ENCODE results near the gene POLD4.

DNA sequence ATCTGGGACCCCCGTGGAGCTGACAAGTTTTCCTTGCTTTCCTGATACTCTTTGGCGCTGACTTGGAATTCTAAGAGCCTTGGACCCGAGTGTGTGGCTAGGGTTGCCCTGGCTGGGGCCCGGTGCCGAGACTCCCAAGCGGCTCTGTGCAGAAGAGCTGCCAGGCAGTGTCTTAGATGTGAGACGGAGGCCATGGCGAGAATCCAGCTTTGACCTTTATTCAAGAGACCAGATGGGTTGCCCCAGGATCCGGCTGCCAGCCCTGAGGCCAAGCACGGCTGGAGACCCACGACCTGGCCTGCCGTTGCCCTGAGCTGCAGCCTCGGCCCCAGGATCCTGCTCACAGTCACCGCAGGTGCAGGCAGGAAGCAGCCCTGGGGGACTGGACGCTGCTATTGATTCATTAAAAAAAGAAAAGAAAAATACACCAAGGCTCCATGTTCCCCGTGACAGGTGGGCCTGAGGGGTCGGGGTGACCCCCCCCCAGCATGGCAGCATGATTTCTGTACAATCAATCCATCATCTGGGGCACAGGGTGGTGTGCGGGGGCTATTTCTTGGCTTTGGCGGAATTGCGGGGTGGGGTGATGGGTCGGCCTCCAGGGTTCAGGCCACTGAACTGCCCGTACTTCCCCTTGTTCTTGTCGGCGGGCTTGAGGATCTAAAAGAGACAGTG is 44.8 kb upstream of the POLD4 start:
- no peak for TF ChIP-seq ZNF384 (IDR thresholded peaks at IDR 0.05)
- no peak for TF ChIP-seq SUZ12 (IDR thresholded peaks at IDR 0.05)
- no peak for TF ChIP-seq SP1 (IDR thresholded peaks at IDR 0.05)
- no peak for TF ChIP-seq ELF4 (IDR thresholded peaks at IDR 0.05)
- no peak for TF ChIP-seq L3MBTL2 (conservative IDR thresholded peaks at IDR 0.05)
- no peak for TF ChIP-seq HDGF (IDR thresholded peaks at IDR 0.05; ENCODE audit: borderline replicate concordance)
- no peak for TF ChIP-seq CTBP1 (IDR thresholded peaks at IDR 0.05; ENCODE audit: borderline replicate concordance)
- TF ChIP-seq ARNT (IDR thresholded peaks at IDR 0.05), result no peak
- TF ChIP-seq, protein P1, sequence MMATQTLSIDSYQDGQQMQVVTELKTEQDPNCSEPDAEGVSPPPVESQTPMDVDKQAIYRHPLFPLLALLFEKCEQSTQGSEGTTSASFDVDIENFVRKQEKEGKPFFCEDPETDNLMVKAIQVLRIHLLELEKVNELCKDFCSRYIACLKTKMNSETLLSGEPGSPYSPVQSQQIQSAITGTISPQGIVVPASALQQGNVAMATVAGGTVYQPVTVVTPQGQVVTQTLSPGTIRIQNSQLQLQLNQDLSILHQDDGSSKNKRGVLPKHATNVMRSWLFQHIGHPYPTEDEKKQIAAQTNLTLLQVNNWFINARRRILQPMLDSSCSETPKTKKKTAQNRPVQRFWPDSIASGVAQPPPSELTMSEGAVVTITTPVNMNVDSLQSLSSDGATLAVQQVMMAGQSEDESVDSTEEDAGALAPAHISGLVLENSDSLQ (IDR thresholded peaks at IDR 0.05), result no peak
- TF ChIP-seq FOXK2 (IDR thresholded peaks at IDR 0.05), result no peak
- no peak for TF ChIP-seq LEF1 (IDR thresholded peaks at IDR 0.05; ENCODE audit: borderline replicate concordance)
- no peak for TF ChIP-seq FOXM1 (IDR thresholded peaks at IDR 0.05; ENCODE audit: borderline replicate concordance)
- TF ChIP-seq FOXA1 (IDR thresholded peaks at IDR 0.05), result no peak

Measured in HEK293T (cell line).